ENCODE results near the gene SYT1. TPM values are rescaled to one million over a fixed set of nuclear protein-coding genes. Genes with fewer than 3 reads are reported as not detected.

Gene SYT1
- total RNA-seq, 4 donors from 2014 or later, result 4.1 to 10.0 (median 6.7) TPM

DNA sequence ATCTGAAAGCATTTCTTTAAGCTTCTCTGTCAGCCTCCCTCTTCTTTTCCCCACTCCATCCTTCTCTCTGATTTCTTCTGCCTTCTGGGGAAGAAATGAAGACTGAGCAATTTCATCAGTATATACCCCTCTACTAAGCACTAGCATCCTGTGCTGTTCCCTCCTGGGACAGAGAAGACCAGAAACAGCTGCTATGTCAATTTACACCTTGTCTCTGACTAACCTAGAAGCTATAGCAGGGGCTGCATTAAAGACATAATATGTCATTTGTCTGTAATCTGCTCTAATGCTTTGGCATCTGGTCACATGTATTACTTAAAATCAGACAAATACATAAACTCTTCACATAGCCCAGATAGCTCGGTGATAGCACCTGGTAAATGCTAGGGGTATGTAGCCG, 529.3 kb downstream of the SYT1 start:
- Histone ChIP-seq H3K27me3 (no peaks in the 10 kb centered on the region), H3K4me1 (no peaks in the 10 kb centered on the region), H3K4me3 (no peak overlapping the region), H3K36me3 (no peaks in the 10 kb centered on the region), H3K9me3 (no peaks in the 10 kb centered on the region), H3K27ac (replicated peaks in 1 of 4) (no peak overlapping the region)
- WGBS, result 96% methylated on average over 2 of the region's 2 CpGs
- intact Hi-C loops (cut with DNase I), result no loop called here
- DNase-seq (ENCODE audit: extremely low spot score), result no peak
- no peak for TF ChIP-seq CTCF (IDR thresholded peaks at IDR 0.05)
- no peak for TF ChIP-seq POLR2A (IDR thresholded peaks at IDR 0.05; ENCODE audit: low read depth)
- no peak for TF ChIP-seq POLR2AphosphoS5 (IDR thresholded peaks at IDR 0.05)
- TF ChIP-seq EP300 (IDR thresholded peaks at IDR 0.05), result no peak

DNA sequence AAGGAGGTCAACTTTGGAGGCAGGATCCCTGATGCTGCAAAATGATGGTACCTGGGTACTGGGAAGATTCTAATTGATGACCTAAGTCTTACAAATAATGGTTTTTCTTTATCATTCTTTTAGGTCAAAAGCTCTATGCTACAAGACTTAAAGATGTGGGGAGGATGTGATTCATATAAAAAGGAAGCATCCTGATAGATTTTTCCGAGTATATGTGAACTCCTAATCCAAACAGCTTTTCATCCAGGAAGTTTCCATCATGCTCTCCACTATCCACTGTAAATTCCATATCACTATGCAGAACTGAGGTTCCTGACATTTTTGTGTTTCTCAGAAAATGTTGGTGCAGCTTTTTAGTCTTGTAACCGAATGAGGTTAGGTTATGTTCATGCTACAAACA, 533.0 kb downstream of the SYT1 start:
- Histone ChIP-seq H3K9me3 (no peaks in the 10 kb centered on the region), H3K27ac (replicated peaks in 1 of 4) (no peak overlapping the region), H3K27me3 (no peaks in the 10 kb centered on the region), H3K4me1 (no peaks in the 10 kb centered on the region), H3K36me3 (no peaks in the 10 kb centered on the region), H3K4me3 (no peak overlapping the region)
- 81% methylated on average over 2 of the region's 2 CpGs for WGBS
- no peak for TF ChIP-seq POLR2A (IDR thresholded peaks at IDR 0.05; ENCODE audit: low read depth)
- TF ChIP-seq EP300 (IDR thresholded peaks at IDR 0.05), result no peak
- TF ChIP-seq CTCF (IDR thresholded peaks at IDR 0.05), result no peak
- no peak for TF ChIP-seq POLR2AphosphoS5 (IDR thresholded peaks at IDR 0.05)
- DNase-seq (ENCODE audit: extremely low spot score), result no peak
- intact Hi-C loops (cut with DNase I), result no loop called here

DNA sequence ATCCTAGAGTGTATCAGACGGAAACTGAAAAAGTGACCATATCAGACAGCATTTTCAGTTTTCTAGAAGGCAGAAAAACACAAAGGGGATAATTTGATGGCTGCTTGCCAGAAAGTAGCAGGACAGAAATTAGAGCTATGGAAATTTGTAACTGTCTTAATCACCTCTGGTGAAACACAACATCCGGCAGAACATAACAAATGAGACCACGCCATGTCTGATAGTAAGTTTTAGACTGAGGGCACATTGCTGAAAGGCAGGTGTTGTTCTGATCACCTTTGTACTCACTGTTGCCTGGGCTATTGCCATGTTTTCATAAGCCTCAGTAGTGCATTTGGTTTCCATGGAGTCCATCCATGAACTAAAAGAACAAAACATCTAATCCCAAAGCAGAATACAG, 535.9 kb downstream of the SYT1 start:
- Histone ChIP-seq H3K4me1 (no peaks in the 10 kb centered on the region), H3K27me3 (no peaks in the 10 kb centered on the region), H3K36me3 (no peaks in the 10 kb centered on the region), H3K9me3 (no peaks in the 10 kb centered on the region), H3K4me3 (no peak overlapping the region), H3K27ac (replicated peaks in 1 of 4) (no peak overlapping the region)
- WGBS, result 89% methylated on average over 3 of the region's 3 CpGs
- TF ChIP-seq CTCF (IDR thresholded peaks at IDR 0.05), result no peak
- TF ChIP-seq POLR2A (IDR thresholded peaks at IDR 0.05; ENCODE audit: low read depth), result no peak
- no peak for TF ChIP-seq EP300 (IDR thresholded peaks at IDR 0.05)
- TF ChIP-seq POLR2AphosphoS5 (IDR thresholded peaks at IDR 0.05), result no peak
- no peak for DNase-seq (ENCODE audit: extremely low spot score)
- intact Hi-C loops (cut with DNase I), result loop anchor here (10.0 kb wide), 1 partner anchor 874 kb away; no protein-coding TSS in a partner anchor

GRCh38 chr12:79402606-79403005, 538.0 kb downstream of the SYT1 start:
- Histone ChIP-seq H3K27me3 (no peaks in the 10 kb centered on the region), H3K4me1 (no peaks in the 10 kb centered on the region), H3K27ac (replicated peaks in 1 of 4) (no peak overlapping the region), H3K36me3 (no peaks in the 10 kb centered on the region), H3K9me3 (no peaks in the 10 kb centered on the region), H3K4me3 (no peak overlapping the region)
- TF ChIP-seq POLR2AphosphoS5 (IDR thresholded peaks at IDR 0.05) (no peak), EP300 (IDR thresholded peaks at IDR 0.05) (no peak), POLR2A (IDR thresholded peaks at IDR 0.05; ENCODE audit: low read depth) (no peak), CTCF (IDR thresholded peaks at IDR 0.05) (no peak)
- 92% methylated on average over 2 of the region's 2 CpGs for WGBS
- DNase-seq (ENCODE audit: extremely low spot score), result no peak
- intact Hi-C loops (cut with DNase I), result loop anchor here (10.0 kb wide), 1 partner anchor 872 kb away; no protein-coding TSS in a partner anchor

- TF ChIP-seq POLR2AphosphoS5 (IDR thresholded peaks at IDR 0.05), result no peak
- TF ChIP-seq CTCF (IDR thresholded peaks at IDR 0.05), result no peak
- TF ChIP-seq EP300 (IDR thresholded peaks at IDR 0.05), result no peak
- no peak for TF ChIP-seq POLR2A (IDR thresholded peaks at IDR 0.05; ENCODE audit: low read depth)
- intact Hi-C loops (cut with DNase I), result loop anchor here (5.0 to 10.0 kb wide), 2 partner anchors 330 to 868 kb away; no protein-coding TSS in a partner anchor
- Histone ChIP-seq H3K4me1 (peaks cover 3 to 25% (median 24%) of the 10 kb centered on the region in 4 donors), H3K36me3 (no peaks in the 10 kb centered on the region), H3K9me3 (no peaks in the 10 kb centered on the region), H3K4me3 (no peak overlapping the region), H3K27me3 (no peaks in the 10 kb centered on the region), H3K27ac (replicated peaks in 1 of 4) (no peak overlapping the region)
- no peak for DNase-seq (ENCODE audit: extremely low spot score)
- WGBS, result 88% methylated on average over 1 of the region's 1 CpG
These were observed 542.4 kb downstream of the SYT1 start for GRCh38 chr12:79406993-79407392.
